ENCODE results near the gene GPSM1.

- TF ChIP-seq POLR2AphosphoS5 (IDR thresholded peaks at IDR 0.05; ENCODE audit: borderline replicate concordance, low read depth, low read length): no peak
- no peak for TF ChIP-seq EZH2 (IDR thresholded peaks at IDR 0.05)
Observed at GRCh38 chr9:136340356-136341041, 13.2 kb downstream of the GPSM1 start.
